Neural progenitor cell (in vitro differentiated cells): Measurements from ENCODE around the gene MSS51.

Experiments
- EZH2 ChIP-seq: fragments of 200-600 bp; sonication (generic); IDR thresholded peaks from 2 replicates; pipeline ENCODE4 v1.6.1; 2017; ENCODE audit warnings: antibody characterized with exemption, mild to moderate bottlenecking, moderate library complexity
- TF ChIP-seq, protein P1 (sequence below): fragments of 200-600 bp; sonication (generic); IDR thresholded peaks from 2 replicates; pipeline ENCODE4 v1.5.1; 2017; ENCODE audit warnings: antibody characterized with exemption, mild to moderate bottlenecking

GRCh38 chr10:73404690-73405089 is 28.7 kb downstream of the MSS51 start:
- TF ChIP-seq, protein P1, sequence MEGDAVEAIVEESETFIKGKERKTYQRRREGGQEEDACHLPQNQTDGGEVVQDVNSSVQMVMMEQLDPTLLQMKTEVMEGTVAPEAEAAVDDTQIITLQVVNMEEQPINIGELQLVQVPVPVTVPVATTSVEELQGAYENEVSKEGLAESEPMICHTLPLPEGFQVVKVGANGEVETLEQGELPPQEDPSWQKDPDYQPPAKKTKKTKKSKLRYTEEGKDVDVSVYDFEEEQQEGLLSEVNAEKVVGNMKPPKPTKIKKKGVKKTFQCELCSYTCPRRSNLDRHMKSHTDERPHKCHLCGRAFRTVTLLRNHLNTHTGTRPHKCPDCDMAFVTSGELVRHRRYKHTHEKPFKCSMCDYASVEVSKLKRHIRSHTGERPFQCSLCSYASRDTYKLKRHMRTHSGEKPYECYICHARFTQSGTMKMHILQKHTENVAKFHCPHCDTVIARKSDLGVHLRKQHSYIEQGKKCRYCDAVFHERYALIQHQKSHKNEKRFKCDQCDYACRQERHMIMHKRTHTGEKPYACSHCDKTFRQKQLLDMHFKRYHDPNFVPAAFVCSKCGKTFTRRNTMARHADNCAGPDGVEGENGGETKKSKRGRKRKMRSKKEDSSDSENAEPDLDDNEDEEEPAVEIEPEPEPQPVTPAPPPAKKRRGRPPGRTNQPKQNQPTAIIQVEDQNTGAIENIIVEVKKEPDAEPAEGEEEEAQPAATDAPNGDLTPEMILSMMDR = no peak
- no peak for TF ChIP-seq EZH2
